NCI-H446 treated with DMSO at 0.1 percent for 48 hours (cell line): ENCODE data around the gene PLXNA4.

Experiments
- DNase-seq: peaks from one replicate; lab custom pipeline; 2025; lab: John Stamatoyannopoulos, UW

The PLXNA4 gene

DNA sequence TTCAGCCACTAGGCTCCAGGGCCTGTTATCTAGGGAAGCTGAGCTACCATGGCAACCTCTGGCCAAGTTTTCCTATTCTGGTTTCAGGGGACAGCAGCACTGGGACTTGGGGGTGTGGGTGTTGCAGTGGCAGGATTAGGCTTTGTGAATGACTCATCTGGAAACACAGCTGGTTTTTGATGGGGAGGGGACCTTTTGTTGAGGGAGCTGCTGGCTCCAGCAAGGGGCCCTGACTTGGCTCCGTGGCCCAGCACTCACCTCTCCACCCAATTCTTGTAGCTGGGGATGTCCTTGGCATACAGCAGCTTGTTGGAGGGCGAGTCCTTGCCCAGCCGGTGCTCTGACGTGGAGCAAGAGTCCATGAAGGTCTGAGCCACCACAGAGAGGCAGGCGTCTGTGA, 435.9 kb downstream of the PLXNA4 start:
- DNase-seq = no peak

DNA sequence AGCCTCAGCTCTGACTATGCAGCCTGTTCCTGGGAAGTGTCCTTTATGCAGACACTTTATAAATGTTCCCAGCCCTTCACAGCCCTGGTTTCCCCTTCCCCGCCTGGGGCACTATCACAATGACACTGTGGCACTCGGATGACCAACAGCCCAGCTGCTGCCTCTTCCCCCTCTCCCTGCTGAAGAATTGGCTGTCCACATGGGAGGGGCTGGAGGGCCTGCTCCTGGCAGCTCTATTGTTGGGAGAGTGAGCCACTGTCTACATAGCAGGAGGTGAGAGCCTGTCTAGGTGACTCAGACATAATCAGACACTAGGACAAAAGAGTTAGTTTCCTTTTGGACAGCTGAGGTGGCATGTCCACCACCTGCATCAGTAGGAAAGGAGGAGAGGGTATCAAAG, 437.5 kb downstream of the PLXNA4 start:
- no peak for DNase-seq

DNA sequence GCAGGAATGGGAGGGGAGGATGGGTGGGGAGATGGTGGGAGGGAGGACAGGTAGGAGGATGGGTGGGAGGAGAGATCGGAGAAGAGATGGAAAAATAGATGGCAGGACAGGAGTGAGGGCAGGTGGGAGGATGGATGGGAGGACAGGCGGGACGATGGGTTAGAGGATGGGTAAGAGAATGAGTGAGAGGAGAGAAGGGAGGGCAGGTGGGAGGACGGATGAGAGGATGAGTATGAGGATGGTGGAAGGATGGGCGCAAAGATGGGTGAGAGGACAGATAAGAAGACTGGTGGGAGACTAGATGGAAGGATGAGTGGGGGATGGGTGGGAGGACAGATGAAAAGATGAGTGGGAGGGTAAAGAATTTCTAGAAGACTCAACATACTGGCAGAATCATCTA, 438.6 kb downstream of the PLXNA4 start:
- no peak for DNase-seq

DNA sequence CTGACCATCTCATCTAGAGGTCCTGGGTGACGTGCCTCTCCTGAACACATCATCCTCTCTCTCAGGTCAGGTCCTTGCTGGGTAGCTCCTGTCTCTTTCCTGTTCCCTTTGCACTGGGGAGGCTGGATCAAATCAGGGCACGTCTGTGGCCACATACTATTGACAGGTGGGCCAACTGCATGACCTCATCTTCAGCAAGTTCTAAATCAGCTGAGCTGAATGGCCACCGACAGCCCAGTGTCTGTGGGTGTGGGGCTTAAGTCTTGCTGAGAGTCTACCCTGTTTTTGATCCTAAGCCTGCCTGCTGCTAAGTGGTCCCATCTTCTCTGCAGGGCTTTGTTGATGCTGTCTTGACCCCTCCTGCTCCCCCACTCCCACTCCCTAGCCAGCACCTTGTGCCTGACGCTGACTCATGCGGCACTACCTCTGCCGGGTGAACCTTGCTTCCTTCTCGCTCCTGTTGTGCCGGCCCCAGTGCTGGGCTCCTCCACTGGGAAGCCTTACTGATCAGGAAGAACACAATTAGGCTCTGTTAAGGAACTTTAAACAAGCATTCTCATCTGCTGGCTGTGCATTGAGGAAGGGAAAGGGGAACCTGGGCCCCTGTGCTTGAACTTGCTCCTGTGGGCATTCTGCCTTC, 440.4 kb downstream of the PLXNA4 start:
- DNase-seq = no peak

DNA sequence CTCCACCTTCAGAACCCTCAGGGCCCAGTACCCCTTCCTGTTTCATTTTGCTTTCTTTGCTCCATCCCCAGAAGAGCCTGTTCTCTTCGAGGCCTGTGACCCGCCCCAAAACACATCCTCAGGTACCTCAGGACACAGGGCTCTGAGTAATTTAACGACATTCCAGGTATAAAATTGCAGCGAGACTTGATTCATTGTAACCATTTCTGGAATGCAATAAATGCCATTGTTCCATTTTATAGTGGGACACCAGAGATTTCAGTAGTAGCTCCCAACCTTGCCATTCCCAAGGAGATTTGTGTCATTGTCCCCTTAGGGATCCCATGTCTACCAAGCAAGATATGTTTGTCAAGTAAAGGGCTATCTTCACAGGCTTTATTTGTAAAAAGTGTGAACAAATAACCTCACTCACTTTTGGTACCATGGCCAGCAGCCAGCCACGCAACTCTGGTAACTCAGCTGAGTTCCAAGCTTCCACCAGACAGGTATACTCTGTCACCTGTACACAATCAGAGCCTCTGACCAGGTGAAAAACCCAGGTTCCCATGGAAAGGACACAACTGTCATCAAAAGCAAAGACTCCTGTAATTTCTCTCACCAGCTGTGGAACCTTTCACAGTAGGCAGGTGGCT, 441.3 kb downstream of the PLXNA4 start:
- DNase-seq = no peak

DNA sequence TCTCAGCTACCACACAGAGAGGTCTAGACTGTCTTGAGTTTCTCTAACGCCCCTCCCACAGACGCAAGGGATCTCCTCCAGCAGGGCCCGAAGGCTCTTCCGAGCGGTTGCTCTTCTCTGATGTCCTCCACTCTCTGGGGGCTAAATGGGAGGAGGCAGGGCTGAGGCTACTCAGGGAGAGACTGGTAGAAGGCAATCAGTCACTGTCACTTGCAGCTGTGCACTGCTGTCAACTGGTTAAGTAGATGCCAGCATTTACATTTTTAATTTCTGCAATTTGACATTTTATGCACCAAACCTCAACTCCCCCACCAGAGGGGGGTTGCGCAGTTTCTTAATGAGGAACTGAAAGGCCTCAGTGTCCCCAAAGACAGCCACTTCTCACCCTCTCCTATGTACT, 442.8 kb downstream of the PLXNA4 start:
- no peak for DNase-seq

DNA sequence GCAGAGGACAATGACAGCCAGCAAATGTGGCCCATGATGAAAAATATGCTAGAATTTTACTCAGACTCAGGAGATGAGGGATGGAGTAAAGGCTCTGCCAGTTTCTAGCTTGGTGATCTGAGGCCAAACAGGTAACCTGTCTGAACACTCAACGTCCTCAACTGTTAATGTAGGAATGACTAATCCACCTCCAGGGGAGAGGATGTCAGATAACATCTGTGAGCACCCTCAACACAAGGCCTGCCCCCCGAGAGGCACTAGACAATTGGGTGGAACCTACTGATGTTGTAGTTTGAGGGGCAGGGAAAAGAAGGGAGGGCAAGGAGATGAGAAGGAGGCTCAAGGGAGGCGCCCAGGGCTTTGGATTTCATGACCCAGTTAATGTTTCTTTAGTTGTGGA, 445.1 kb downstream of the PLXNA4 start:
- DNase-seq = no peak

DNA sequence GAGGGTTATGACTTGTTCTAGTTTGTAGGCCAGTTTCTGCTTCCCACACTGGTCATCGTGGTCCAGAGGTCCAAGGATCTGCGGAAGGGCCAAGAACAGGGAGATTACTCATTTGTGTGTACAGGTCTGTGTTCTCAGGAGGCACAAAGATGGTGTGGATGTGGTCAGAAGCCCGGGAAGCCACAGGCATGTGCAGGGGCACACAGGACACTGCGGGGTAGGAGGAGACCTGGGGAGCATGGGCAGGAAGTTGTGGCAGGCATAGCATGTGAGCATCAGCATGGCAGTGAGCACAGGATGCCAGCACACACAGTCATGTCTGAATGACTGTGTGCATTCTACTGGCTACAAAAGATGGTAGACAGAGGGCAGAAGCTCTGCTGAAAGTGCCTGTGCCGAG, 445.8 kb downstream of the PLXNA4 start:
- no peak for DNase-seq

DNA sequence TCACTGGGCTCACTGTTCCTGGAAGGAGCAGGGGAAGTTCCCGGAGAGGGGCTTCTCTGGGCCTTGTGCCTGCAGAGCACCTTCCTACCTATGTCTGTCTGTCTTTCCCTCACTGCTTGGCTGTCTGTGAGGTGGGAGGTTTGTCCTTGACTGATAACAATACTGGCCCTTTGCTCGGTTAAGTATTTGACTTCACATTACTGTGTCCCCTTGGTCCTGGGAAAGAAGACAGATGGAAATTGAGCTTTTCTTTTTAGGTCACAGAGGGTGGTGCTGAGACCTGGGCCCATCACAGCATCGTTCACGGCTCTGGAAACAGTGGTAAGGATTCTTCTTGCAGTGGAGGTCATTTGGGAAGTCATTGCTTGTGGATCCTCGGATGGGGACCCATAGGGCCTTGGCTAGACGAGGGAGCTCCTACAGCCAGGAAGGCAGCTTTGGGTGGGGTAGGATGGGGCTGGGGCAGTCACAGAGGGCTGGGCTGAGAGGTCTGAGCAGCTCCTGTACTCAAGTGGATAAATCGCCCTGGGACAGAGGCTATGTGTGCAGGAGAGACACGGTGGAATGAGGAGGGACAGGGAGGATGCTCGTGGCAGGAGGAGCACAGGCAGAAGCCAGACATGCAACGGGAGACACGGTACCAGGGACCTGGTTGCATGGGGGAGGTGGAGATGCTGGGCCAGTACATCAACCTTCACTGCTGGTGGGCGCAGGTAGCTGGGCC, 450.2 kb downstream of the PLXNA4 start:
- no peak for DNase-seq

DNA sequence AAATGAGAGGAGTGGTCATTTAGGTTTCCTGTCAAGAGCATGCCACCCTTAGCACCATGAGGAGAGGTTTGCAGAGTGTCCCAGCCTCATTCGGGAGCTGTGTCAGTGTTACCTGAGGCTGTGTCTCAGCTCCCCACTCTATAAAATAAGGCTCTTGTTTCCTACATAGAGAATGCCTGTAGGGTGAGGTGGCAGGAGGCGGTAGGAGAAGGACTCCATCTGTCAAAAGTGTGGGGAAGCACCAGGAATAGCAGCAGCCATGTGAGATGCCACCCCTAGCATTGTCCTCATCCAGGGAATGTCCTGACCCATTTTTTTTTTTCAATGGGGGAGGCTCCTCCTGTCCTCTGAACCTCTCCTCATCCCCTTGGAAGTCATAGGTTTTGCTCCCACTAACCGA, 451.2 kb downstream of the PLXNA4 start:
- DNase-seq = no peak

DNA sequence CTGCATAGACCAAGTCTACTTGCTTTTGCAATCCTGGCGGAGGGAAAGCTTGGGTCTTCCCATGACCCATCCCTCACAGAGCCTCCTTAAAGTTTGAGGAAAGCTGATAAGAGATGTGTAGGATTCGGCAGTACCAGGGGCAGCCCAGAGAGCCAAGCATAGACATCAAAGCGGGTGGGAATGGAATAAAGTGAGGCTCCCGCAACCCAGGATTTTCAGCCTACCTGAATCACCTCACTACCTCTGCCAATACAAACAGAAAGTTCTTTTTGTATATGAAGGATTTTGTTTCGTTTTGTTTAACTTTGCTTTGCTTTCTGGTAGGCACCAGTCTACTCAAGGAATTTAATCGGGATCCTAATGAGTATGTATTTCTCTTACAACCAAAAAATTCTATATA, 451.7 kb downstream of the PLXNA4 start:
- DNase-seq = no peak

DNA sequence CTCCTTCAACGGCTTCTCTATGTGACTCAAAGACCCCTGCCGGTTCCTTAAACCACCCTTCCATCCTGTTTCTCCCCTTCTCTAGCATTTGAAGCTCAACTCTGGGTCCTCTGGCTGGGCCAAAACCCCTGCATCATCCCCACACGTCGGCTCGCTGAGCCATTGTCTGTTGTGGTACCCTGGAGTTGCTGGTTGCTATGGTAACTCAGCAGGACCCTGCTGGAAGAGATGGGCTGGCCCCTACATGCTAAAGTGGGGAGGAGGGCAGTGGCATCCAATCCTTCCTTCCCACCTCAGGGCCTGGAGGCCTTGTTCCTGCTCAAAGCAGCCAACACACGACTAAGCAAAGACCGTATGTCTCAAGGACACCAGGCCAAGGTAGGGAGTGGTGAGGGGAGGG, 452.5 kb downstream of the PLXNA4 start:
- no peak for DNase-seq

DNA sequence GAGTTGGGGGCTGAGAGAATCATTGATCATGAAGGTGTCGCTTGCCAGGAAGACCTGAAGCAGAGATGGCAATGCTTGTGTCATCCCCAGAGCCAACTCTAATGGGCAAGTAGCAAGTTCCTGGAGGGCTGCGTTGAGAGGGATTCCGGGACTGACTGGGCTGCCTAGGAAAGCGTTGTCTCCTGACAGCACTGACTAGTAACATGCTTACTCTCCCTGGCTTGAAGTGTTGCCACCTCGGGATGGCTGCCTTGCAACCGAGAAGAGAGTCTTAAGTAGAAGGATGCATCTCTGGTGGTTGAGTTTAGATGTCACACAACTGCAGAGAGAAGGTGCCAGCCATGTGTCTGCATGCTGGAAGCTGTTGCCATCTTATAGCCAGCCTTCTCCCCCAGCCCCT, 453.4 kb downstream of the PLXNA4 start:
- DNase-seq = no peak

DNA sequence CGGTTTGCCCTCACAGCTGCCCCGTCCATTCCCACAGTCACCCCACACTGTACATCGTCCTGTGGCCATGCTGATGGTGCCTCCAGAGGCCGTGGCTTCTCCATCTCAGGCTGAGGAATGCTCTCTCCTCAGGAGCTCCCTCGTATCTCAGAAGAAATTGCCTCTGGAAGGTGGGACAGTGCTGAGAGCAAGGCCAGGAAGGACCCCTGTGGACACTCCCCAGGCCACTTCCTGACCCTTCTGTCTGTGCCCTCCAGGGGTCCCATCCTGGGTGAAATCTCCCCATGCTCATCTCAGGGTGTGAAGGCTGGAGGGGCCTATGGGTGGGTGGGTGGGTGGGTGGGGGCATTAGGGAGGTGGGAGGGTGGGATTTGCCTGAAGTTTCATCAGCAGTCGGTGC, 454.3 kb downstream of the PLXNA4 start:
- DNase-seq = no peak

DNA sequence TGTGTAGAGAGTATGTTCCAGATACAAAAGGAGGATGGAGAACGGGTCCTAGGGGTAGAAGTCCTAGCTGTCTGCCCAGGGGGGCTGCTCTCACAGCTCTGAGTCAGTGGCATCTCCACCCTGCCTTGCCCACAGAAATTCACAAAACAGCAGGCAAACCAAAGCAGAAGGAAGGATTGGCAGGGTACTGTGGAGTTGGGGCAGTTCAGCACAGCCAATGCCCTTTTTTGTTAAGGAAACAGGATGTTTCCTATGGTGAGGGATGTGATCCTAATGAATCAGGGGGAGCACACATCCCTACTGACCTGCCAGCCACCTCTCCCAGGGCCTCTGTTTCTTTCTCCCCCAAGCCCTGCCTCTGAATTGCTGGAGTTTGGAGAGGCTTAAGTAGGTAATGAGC, 457.6 kb downstream of the PLXNA4 start:
- no peak for DNase-seq

DNA sequence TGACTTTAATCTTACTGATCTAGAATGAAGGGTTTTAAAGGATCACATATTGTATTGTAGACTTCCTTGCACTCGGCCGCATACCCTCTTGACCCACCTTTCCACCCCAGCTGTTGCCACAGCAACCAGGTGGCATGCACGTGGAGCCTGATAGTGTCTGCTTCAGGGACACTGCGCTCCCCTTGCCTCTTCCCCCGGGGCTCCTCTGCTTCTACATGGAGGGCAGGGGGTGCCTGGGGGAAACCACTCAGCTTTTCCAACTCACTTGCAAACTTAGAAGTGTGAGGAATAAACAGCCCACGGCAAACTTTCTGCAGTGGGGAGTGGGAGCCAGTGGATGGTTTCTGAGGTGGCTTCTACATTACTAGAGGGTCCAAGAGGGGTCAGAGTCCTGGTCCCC, 458.6 kb downstream of the PLXNA4 start:
- DNase-seq = no peak

DNA sequence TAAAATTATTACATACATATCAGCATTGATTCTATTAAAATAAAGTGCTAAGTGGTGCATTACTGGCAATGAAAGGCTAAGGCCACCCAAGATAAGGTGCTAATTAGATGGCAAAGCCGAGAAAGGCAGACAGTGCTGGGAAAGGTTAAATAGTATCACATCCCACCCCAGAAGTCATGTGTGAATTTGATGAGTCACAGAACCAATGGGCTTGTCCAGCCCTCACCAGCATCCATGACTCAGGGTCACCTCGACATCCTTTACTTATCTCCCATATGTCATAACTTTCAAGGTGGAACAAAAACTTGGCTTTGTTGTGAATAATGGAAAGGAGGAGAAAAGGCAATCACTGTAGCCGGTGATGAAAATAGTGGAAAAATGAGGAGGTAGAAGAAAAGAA, 459.1 kb downstream of the PLXNA4 start:
- DNase-seq = no peak

DNA sequence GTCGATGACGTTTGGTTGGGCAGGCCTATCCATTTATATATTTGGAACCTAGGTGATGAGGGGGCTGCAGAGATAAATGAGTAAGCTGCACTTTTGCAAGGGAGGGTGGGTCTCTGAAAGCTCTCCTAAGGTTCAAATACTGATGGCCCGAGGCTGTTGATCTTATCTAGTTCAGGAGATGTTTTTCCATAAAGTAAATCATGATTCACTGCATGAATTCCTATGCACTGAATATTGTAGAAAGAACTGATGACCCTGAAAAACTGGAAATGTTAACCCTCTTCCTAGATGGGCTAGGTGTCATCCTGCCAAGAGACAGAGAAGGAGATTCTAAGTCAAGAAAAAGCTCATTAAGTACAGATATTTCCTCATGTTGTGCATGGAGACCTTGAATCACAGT, 459.9 kb downstream of the PLXNA4 start:
- DNase-seq = no peak

DNA sequence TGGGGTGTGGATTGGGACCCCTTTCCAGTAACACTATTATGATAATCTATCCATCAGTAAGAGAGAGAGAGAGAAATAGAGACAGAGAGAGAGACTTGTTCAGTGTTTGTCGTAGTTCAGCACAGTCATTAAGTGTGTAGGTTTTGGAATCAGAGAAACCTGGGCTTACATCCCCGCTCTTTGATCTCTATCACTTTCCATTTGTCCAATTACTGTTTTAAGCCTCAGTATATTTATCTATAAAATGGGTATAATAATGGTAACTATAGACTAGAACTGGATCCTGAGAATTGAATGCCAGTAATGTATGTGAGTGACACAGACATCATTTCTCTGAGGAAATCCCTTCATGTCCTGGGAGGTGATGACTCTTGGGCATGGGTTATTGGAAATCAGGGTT, 460.5 kb downstream of the PLXNA4 start:
- no peak for DNase-seq

DNA sequence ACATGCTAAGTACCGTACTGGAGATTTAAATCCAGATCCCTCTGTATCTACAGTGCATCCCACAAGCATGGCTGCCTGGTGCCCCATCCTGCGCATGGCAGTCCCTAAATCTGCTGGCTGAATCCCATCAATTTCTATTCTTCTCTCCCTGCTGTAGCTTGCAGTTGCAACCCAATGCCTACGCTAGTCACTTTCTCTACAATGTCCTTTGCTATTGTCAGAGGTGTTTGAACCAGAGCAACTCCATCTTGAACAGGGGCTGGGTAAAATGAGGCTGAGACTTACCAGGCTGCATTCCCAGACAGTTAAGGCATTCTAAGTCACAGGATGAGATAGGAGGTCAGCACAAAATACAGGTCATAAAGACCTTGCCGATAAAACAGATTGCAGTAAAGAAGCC, 461.2 kb downstream of the PLXNA4 start:
- DNase-seq = no peak

DNA sequence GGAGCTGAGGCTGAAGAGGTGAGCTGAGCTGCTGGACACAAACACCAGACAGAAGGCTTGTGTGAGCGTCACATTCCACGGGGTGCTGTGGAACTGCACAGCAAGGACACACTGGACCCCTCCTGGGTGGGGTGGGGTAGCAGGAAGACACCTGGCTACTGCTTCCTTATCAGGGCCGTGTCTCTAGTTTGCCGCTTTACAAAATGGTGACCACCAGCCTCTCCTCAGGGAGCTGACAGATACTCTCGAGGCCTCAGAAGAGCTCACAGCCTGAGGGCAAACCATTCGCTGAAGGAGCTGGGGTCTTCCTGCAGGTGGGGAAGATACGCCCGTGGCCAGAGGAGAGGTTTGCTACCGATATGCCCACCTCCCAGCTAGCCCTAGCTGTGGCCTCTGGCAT, 461.9 kb downstream of the PLXNA4 start:
- no peak for DNase-seq

DNA sequence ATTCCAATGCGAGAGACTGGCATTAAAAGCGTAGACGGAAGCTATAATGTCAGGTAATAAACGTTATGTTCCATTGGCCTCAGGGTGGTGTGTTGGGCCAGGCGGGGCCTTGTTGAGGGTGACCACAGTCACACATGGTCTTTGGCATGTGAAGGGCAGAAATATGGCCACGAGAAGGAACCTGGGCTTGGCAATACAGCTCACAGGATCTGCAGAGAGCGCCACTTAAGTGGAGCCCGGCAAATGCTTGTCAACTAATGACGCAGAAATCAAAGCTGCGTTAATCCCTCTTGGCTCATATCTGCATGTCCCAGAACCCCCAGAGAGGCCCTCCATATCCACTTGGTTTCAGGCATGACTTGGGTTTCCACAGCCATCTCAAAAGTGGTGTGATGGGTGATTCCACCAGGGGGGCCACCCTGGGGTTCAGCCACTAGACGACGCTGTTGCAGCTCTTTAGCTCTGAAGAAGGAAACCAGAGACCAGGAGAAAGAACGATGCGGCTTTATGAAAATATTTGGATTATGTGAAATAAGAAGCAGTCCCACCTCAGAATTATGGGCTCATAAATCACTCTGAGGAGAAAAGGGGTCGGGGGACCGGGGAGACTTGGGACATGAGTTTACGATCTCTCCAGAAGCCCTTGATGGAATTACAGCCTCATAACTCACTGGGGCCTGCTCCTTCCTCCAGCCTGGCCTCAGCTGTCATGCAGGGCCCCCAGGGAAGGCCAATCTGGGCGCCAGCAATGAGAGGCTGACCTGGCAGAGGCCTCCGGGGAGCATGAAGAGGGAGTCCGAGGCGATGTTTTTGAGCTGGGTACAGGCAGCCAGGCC, 462.5 kb downstream of the PLXNA4 start:
- DNase-seq = no peak

DNA sequence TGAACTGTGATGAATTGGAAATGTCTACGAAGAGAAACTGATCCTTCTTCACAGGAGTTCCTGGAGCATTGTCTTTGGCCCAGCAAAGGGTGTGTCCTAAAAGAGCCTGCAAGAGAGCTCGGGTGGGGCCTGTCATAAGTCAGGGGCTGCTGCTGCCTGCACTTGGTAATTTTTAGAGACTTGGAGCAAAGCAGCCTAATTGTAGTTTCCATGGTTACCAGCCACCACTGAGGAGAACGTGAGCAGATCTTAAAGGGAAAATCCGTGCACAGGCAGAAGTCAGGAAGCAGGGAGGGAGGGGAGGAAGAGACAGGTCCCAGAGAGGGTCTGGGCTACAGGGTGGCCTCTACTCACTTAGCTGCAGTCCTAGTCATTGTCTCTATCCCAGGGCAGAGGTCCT, 463.6 kb downstream of the PLXNA4 start:
- no peak for DNase-seq
